ENCODE data around the gene RAPGEF6.

Gene RAPGEF6

DNA sequence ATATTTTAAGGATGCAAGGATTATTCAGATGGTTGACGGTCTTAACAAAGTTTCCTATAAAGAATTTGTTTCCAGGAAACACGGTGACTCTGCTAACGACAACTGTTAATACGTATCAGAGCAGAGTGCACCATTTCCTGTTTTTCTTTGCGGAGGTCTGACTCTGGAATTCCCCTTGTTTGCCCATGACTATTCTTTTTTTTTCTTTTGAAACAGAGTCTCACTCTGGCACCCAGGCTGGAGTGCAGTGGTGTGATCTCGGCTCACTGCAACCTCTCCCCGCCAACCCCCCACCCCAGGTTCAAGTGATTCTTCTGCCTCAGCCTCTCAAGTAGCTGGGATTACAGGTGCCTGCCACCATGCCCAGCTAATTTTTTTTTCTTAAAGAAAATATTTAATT is 255.3 kb downstream of the RAPGEF6 start:
- Histone ChIP-seq H3K27ac (ENCODE audit: low read length) (peak overlapping the region; percentile 66), H4K20me1 (ENCODE audit: insufficient read depth, low read length) (0 out of 2 replicates have a peak, but pooled peaks cover 3% of the 10 kb centered on the region), H3K36me3 (ENCODE audit: insufficient read depth, low read length) (peaks cover 2% of the 10 kb centered on the region; the same call in 1 of the 2 replicates), H3K4me2 (ENCODE audit: insufficient read depth, low read length) (peak overlapping the region; percentile 11; the same call in 1 of the 2 replicates), H3K79me2 (ENCODE audit: insufficient read depth, low read length) (peaks cover 90% of the 10 kb centered on the region), H3K9me3 (ENCODE audit: insufficient read depth, low read length, severe bottlenecking) (no peaks in the 10 kb centered on the region), H3K4me1 (ENCODE audit: insufficient read depth, low read length) (peaks cover 36% of the 10 kb centered on the region), H2AFZ (ENCODE audit: low read depth, low read length) (no peak overlapping the region), H3K9ac (ENCODE audit: low read depth, low read length) (no peak overlapping the region), H3K27me3 (ENCODE audit: insufficient read depth, low read length, poor library complexity) (no peaks in the 10 kb centered on the region), H3K4me3 (ENCODE audit: low read depth in 1 of 2, low read length in 2 of 2) (no peak overlapping the region)
- peak; percentile 48 for DNase-seq
- ATAC-seq (ENCODE audit: insufficient read depth, low read depth): peak; percentile 55
- TF ChIP-seq, protein P1, sequence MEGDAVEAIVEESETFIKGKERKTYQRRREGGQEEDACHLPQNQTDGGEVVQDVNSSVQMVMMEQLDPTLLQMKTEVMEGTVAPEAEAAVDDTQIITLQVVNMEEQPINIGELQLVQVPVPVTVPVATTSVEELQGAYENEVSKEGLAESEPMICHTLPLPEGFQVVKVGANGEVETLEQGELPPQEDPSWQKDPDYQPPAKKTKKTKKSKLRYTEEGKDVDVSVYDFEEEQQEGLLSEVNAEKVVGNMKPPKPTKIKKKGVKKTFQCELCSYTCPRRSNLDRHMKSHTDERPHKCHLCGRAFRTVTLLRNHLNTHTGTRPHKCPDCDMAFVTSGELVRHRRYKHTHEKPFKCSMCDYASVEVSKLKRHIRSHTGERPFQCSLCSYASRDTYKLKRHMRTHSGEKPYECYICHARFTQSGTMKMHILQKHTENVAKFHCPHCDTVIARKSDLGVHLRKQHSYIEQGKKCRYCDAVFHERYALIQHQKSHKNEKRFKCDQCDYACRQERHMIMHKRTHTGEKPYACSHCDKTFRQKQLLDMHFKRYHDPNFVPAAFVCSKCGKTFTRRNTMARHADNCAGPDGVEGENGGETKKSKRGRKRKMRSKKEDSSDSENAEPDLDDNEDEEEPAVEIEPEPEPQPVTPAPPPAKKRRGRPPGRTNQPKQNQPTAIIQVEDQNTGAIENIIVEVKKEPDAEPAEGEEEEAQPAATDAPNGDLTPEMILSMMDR (IDR thresholded peaks at IDR 0.05; ENCODE audit: borderline replicate concordance, extremely low read depth, low read length, poor library complexity, severe bottlenecking): no peak
- TF ChIP-seq EZH2 (IDR thresholded peaks at IDR 0.05; ENCODE audit: borderline replicate concordance, low read depth, low read length, severe bottlenecking): no peak

DNA sequence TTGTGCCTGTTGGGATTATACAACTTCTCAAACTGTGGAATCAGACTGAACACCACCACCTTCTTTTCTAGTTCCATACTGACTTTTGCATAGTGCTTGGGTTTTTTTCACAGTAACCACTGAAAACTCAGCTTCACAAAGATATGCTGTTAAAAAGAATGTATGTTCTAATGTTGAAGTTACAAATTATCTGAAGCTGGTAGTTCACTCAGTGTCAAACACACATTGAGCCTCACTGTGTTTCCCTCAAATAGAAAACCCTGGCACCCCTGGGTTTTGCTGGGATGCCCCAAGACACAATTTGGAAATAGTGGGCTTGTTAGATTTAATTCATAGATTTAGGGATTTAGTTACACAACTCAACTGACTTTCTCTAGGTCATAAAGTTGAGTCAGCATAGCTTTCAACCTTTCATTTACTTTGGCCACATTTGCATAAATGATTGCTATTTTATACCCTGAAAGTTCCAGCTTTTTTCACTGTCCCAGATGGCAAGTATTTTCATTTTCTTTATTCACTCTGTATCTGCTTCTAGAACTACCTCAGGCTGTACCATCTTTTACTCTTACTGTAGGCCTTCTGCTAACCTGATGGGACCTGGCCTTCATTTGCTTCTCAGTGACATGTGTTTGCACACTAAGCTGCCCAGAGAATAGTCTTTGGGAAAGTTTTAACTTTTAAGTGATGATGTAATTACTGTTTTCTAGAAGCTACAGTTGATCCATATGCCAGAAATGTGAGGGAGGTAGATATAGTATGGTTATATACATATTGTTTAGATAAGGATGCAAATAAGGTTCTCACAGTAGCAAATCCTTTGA is 256.1 kb downstream of the RAPGEF6 start:
- DNase-seq (no peak), ATAC-seq (ENCODE audit: insufficient read depth, low read depth) (peak; percentile 12; the same call in 1 of the 3 replicates)
- no peak for TF ChIP-seq EZH2 (IDR thresholded peaks at IDR 0.05; ENCODE audit: borderline replicate concordance, low read depth, low read length, severe bottlenecking)
- TF ChIP-seq, protein P1 (IDR thresholded peaks at IDR 0.05; ENCODE audit: borderline replicate concordance, extremely low read depth, low read length, poor library complexity, severe bottlenecking): no peak
- Histone ChIP-seq H3K4me3 (ENCODE audit: low read depth in 1 of 2, low read length in 2 of 2) (no peak overlapping the region), H4K20me1 (ENCODE audit: insufficient read depth, low read length) (0 out of 2 replicates have a peak, but pooled peaks cover 3% of the 10 kb centered on the region), H2AFZ (ENCODE audit: low read depth, low read length) (no peak overlapping the region), H3K4me1 (ENCODE audit: insufficient read depth, low read length) (peaks cover 36% of the 10 kb centered on the region), H3K27me3 (ENCODE audit: insufficient read depth, low read length, poor library complexity) (no peaks in the 10 kb centered on the region), H3K79me2 (ENCODE audit: insufficient read depth, low read length) (peaks cover 89% of the 10 kb centered on the region), H3K4me2 (ENCODE audit: insufficient read depth, low read length) (no peak overlapping the region), H3K9me3 (ENCODE audit: insufficient read depth, low read length, severe bottlenecking) (no peaks in the 10 kb centered on the region), H3K36me3 (ENCODE audit: insufficient read depth, low read length) (no peaks in the 10 kb centered on the region), H3K9ac (ENCODE audit: low read depth, low read length) (no peak overlapping the region), H3K27ac (ENCODE audit: low read length) (peak overlapping the region; percentile 66)

DNA sequence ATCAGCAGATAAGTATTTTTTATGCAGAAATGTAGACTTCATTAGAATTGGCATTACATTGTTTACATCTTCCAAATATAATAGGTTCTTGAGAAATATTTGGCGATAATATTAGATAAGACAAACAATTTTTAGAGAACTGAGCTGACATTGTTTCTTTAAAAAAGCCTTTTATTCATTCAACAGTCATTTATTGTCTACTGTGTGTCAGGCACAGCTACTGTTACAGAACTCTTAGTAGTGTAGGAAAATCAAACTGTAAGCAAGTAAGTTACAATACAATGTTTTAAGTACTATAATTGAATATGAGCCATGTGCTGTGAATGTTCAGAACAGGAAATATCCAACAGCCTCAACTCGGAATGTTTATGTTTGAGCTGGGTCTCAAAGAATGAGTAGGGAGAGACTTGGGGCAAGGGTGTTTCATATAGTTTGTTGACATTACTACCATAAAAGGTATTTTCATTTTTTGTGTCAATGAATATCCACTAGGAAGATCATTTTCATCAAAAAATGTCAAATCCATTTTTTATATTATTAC is 257.2 kb downstream of the RAPGEF6 start:
- Histone ChIP-seq H3K79me2 (ENCODE audit: insufficient read depth, low read length) (peaks cover 89% of the 10 kb centered on the region), H3K4me1 (ENCODE audit: insufficient read depth, low read length) (peaks cover 36% of the 10 kb centered on the region), H3K36me3 (ENCODE audit: insufficient read depth, low read length) (no peaks in the 10 kb centered on the region), H3K9ac (ENCODE audit: low read depth, low read length) (no peak overlapping the region), H3K4me2 (ENCODE audit: insufficient read depth, low read length) (no peak overlapping the region), H4K20me1 (ENCODE audit: insufficient read depth, low read length) (0 out of 2 replicates have a peak, but pooled peaks cover 3% of the 10 kb centered on the region), H2AFZ (ENCODE audit: low read depth, low read length) (no peak overlapping the region), H3K27me3 (ENCODE audit: insufficient read depth, low read length, poor library complexity) (no peaks in the 10 kb centered on the region), H3K9me3 (ENCODE audit: insufficient read depth, low read length, severe bottlenecking) (no peaks in the 10 kb centered on the region), H3K4me3 (ENCODE audit: low read depth in 1 of 2, low read length in 2 of 2) (no peak overlapping the region), H3K27ac (ENCODE audit: low read length) (no peak overlapping the region)
- DNase-seq (no peak), ATAC-seq (ENCODE audit: insufficient read depth, low read depth) (no peak)
- TF ChIP-seq, protein P1 (IDR thresholded peaks at IDR 0.05; ENCODE audit: borderline replicate concordance, extremely low read depth, low read length, poor library complexity, severe bottlenecking): no peak
- no peak for TF ChIP-seq EZH2 (IDR thresholded peaks at IDR 0.05; ENCODE audit: borderline replicate concordance, low read depth, low read length, severe bottlenecking)

All from DND-41 (cell line).